GM18861 (cell line): ENCODE results near the gene ADD1.
"Not testable (repeated sequence)": the region's sequence is repeated elsewhere in the genome, so short reads cannot be mapped to it uniquely, and the experiment has no call there.

Experiments used
- ATAC-seq: cut with Tn5 transposase; IDR thresholded peaks from one replicate; pipeline ENCODE4 v1.9.1; 2021; ENCODE audit not compliant: unreplicated experiment

ADD1 gene

DNA sequence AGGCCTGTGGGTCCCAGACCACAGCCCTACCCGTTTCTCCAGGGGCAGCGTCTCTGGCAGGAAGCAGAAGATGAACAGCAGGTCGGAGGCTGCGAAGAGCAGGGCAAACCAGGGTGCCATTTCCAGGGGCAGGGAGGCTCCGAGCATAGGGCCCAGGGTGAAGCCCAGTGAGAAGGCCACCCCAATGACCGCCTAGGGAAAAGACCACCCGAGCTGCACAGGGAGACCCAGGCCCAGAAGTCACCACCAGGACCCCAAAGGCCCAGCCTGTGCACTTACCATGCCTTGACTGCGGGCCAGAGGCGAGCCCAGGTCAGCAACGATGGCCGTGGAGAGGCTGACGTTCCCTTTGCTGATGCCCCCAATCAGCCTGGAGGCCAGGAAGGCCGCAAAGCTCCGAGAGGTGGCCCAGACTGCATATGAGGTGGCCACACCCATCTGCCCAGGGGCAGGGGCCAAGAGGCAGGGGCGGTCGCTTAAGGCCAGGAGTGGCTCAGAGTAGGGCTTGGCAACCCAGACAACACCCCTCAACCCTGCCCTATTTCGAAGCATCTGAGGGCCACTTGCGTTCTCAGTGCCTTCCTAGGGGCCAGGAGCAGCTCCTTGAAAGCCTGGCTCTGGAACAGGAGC lies 88.8 kb downstream of the ADD1 start:
- no peak for ATAC-seq

DNA sequence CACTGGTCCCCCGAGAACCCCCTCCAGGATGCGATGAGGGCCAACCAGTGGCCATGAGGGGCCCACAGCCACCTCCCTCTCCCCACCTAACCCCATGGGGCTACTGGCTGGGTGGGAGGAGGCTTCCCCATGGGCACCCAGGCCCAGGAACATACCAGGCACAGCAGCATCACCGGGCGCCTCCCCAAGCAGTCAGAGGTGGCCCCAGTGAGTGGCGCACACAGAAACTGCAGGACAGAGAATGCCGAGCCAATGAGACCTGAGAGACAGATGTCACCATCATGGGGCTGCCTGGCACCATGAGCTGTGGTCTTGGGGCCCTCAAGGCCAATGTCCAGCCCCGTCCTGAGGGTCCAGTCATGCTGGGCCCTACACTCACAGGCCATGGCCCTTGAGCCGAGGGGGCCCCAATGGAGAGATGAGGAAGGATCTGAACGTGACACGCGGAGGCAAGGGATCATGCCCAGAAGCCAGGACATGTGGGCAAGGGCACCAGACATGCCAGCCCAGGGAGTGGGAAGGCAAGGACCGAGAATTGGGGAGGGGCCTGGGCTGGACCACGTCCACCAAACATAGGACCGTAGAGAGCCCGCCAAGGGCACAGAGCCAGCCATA lies 89.4 kb downstream of the ADD1 start:
- ATAC-seq, result no peak

DNA sequence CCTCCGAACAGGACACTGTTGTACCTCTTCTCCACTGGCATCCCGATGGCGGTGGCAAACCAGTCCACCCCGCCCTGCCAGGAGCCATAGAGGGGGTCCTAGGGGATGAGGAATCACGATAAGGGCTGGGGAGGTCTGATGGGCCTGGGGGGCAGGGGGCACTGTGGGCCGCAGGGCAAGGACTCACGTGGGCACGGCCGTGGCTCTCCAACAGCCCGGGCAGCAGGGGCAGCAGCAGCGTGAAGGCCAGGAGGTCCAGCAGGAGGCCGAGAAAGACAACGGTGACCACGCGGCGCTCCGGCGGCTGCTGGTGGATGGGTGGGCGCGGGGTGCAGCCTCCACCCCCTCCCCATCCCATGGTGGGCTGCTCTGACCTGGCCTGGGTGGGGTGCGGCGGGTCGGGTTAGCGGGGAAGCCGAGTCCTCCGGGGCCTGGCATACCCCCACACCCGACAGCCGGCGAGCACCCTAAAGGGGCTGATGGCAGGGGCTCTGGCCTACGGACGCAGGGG lies 90.0 kb downstream of the ADD1 start:
- ATAC-seq, result no peak

DNA sequence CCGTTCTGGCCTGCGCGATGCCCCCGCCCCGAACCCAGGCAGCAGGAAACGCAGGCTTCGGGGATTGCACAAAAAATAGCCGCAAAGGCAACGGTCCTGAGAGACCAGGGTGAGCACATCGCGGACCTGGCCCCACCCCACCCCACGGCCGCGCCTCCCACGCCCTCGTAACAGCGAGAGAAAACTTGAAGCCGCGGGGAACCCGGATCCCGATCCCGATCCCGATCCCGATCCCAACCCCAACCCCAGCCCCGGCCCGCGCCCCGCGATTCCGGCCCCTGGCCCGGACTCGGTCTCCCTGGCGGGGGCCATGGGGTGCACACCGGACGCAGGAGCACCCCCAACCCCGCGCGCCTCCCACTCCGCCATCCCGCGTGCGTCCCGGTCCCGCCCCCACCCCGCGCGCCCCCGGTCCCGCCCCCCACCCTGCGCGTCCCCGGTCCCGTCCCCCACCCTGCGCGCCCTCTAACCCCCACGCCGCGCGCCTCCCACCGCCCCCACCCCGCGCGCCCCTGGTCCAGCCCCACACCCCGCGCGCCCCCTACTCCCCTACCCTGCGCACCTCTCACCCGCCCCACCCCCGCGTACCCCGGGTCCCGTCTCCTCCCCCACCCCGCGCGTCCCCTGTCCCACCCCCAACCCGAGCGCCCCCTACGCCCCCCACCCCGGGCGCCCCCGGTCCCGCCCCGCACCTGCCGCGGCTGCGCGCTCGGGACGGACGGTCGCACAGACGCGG lies 90.6 kb downstream of the ADD1 start:
- no peak for ATAC-seq

DNA sequence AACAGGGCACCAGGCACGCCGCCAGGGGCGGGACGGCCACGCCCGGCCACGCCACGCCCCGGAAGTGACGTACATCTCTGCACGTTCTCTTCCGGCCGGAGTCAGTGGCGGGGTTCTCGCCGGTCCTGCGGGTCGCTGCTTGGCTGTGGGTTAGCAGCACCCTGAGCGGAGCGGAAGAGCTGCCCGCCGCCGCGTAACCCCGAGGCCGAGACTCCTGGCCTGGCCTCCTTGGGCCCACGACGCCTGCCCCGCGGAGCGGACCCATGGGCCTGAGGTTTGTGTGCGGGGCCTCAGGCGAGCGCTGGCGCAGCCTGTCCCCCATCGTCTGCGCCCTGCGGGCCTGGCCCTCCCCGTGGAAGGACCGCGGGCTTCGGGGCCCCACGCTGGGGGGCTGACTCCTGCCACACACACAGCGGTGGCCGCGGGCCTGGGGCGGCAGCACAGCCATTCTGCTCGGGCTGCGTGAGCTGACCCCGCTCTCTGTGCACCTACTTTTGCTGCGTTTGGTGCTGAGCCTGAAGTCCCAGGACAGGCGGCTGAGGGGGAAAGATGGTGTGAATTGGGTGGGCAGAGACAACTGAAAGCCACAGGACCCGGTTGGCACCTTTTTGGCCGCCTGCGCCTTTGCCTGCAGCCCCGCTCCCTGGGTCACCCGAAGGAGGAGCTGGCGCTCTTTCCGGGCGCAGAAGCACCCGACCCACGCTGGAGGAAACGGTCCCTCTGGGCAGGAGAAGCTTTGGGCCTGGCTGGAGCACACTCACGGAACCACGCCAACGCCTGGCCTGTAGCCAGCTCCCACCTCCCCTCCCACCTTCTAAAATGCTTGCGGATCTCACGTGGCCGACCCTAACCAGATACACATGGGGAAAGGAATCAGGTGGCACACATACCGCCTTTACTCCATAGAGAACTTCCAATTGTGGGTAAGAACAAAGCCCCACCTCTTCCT lies 91.4 kb downstream of the ADD1 start:
- ATAC-seq, result peak; percentile 39

DNA sequence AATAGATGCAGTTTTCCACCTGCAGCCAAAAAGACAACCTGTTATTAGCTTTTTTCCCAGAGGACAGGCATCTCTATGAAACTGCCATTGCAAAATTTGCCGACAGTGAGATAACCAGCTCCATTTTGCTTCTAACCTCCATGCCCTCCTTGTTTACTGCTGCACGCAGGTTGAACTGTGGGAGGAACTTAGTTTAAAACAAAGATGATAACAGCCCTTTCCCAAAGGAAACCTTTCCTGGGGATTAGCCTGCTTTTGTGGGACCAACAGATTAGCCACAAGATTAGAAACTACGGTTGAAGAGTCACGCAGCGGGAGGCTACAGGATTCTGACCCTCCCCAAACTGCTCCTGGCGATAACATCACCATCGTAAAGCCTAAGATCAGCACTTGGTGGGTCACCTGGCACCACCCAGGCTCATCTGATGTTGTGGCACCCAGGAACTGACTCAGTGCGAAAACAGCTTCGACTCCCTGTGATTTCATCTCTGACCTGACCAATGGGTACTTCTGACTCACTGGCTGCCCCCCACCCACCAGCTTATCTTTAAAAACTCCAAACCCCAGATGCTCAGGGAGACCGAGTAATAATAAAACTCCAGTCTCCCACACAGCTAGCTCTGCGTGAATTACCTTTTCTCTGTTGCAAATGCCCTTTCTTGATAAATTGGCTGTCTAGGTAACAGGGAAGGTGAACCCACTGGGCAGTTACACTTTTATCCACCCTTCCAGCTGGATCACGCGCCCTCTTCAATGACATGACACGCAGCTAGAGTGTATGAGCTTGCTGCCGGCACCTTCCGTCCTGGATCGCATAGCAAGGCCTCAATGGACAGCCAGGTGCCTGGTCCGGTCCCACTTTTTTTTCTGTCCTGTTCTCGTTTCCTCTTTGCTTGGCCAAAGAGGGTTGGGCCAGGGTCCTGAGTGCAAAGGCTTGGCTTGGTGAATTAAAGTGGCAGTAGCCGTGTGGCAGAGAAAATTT lies 92.4 kb downstream of the ADD1 start:
- ATAC-seq, result no peak

DNA sequence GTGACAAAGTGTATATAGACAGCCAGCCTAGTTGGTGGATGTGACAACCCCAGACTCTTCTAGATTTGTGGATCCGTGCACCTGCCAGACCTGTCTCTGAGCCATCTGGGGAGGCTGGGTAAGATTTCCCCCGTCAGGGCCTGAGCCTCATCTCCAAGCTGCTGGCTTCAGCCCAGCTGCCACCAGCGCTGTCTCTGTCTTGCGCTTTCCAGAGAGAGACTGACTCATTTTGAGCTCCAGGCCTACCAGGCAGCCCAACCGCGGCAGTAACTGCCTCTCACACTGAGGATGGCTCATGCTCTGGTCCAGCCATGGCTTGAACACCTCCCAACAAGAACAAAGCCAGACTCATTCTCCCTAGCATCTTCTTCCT lies 93.1 kb downstream of the ADD1 start:
- ATAC-seq, result no peak

DNA sequence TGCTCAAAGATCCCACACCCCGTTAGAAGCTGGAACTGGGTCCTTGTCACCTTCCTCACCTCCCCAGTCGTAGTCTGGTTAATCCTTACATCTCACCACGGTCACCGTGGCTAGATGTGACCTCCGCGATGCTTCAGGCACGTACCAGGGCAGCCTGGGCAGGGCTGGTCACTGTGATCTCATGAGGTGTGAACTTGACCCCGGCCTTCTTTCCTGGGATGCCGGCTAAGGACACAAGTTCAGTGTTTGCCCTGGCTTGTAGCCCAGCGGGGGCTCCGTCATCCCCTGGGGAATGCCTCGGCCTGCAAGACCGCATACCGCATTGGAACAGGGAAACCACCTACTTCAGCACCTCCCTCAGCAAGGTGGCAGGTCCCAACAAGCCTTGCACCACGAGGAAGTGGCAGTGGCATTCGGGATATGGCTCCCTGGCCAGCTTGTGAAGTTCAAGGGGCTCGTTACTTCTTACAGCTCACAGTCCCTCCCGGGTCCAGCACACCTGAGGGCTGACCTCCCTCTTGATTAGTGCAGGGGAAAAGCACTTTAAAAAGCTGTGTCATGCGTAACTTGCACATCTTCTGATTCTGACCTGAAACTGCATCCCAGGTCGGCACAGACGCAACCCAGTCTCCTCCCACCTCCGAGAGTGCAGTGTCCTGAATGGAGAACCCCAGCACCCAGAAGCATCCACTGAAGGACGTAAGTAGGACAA lies 93.7 kb downstream of the ADD1 start:
- ATAC-seq, result no peak

DNA sequence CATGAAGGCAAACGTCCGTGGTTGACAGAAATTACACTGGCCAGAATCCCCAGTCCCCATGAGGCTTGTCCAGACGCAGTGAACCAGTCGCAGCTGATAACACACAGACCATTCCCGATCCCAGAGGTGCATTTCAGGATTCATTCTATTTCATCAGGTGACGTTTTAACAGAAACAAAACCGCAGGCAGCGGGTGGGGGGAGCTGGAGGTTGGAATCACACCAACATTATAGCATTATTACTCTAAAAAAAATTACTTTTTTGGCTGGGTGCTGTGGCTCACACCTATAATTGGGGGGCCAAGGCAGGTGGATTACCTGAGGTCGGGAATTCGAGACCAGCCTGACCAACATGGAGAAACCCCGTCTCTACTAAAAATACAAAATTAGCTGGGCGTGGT lies 94.3 kb downstream of the ADD1 start:
- no peak for ATAC-seq

DNA sequence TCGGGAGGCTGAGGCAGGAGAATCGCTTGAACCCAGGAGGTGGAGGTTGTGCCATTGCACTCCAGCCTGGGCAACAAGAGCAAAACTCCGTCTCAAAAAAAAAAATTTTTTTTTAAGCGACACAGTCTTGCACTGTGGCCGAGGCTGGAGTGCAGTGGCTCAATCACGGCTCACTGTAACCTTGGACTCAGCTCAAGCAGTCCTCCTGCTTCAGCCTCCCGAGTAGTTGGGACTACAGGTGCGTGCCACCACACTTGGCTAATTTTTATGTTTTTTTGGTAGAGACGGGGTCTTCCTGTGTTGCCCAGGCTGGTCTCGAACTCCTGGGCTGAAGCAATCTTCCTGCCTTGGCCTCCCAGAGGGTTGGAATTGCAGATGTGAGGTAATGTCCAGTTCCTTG lies 94.8 kb downstream of the ADD1 start:
- not testable (repeated sequence) for ATAC-seq

DNA sequence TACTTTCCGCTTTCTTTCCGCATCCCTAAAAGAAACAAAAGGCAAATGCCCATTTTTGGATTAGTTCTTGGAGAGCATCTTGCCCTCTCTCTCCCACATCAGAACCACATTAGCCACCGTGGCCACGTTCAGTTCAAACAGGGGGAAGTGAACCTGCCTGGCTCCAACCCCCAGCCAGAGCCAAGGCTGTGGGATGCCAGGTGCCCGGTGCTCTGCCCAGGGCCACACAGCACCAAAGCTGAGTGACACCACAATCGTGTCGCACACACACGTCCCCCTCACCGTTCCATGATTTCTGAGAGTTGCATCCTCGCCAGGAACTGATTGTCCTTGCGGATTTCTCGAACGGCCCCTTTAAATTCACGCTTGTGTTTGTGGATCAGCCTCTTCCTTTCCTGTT lies 95.3 kb downstream of the ADD1 start:
- no peak for ATAC-seq

DNA sequence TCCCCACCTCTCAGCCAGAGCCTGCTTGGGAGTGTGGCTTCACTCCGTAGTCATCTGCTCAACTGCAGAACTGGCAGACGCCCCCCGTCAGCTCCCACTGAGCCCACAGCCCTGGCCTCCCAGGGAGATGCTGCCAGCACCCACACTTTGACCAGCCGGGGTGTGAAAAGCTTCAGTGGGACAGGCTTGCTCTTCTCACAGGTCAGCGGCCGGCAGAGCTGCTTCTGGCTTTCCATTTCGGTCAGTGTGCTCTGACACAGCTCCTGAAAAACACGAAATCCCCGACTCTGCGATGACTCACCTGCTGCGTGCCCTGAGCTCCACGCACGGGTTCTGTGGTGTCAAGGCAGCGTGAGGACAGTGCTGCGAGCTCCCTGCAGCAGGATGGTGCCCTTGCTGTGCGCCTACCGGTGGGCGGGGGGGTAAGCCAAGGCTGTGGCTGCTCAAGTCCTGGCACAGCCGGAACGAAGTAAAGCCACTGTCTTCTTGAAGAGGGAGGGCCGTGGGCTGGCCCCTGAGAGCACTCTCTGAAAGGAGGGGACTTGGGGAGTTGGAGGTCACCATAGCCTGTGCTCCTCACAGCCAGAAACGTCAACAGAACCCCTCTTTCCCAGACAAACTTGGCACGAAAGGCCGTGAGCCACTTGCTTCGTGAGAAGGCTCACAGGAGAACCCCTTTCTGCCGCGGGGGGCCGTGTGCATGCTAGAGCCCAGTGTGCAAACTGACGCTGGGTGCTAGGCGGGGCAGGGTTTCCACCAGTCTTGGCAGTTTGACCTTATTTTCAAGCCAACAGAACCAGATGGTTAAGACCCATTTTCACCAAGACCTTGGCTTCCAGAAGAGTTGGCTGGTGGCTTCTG lies 96.0 kb downstream of the ADD1 start:
- ATAC-seq, result no peak

DNA sequence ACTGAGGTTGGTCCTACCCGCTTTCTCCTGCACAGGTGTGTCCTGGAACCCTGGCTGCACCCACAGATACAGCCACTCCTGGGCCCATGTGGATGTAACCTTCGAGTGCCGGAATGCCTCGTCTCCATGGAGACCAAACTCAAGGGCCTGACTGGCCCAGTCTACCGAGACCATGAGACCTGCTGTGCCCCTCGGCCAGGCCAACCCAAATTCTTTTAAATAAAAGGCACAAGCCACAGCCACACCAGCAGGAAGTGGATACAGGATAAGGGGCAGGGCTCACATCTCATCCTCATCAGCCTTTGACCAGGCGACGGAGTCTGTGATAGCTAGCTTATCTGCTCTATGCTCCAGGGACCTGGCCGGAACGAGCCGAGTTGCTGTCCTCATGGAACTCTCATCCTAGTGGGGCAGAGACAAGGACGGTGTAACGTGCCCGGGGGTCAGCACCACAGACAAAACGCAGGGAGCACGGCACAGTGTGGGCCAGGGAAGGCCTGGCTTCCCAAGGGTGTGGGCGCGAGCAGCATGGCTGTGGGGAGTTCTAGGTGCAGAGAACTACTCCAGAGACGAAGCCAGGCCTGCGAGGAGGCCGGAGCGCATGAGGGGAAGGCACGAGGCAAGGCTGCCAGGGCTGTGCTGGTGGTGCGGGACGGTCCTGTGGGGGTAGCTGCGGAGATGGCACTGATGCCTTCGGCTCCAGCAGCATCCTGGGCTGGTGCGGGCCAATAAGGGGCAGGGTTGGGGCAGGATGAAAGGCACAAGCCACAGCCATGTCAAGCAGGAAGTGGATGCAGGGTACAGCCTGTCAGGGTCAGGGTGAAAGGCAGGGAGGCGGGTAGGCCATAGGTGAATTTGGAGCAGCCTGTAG lies 96.9 kb downstream of the ADD1 start:
- no peak for ATAC-seq

DNA sequence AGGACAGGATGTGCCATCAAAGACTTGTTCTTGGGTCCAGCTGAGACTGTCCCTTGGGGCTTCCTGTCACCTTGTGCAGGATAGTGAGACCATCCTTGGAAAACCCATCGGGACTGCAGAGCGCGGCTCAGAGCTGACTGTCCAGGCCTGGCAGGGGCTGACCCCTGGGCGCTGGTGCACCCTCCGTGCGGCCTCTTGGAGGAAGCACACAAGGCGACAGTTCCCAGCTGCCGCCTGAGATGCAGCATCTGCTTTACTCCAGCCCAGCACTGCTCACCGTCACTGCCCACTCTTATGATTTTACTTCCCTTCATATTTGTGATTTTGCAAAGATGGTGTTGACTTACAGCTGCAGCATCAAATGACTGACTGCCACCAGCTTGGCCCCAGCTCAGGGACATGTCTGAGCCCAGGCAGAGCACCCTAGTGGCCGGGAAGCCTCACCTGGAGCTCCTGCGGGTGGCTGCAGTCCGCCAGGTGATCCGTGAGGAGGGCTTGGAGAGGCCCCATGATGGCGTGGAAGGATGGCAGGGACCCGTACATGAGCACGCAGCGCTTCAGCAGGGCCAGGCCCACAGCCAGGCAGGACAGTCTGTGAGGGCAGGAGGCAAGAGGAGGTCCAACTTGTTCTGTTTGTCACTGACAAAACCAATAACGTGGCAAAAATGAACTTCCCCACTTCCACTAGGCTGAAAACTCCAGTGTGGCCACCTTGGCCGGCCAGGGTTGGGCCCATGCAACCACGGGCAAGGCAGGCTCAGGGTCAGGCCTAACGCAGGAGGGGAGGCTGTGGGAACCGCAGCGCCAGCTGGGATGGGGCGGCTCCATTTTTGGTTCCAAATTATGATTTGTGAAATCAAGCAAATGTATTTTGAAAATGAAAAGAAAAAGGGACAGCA lies 97.7 kb downstream of the ADD1 start:
- no peak for ATAC-seq

DNA sequence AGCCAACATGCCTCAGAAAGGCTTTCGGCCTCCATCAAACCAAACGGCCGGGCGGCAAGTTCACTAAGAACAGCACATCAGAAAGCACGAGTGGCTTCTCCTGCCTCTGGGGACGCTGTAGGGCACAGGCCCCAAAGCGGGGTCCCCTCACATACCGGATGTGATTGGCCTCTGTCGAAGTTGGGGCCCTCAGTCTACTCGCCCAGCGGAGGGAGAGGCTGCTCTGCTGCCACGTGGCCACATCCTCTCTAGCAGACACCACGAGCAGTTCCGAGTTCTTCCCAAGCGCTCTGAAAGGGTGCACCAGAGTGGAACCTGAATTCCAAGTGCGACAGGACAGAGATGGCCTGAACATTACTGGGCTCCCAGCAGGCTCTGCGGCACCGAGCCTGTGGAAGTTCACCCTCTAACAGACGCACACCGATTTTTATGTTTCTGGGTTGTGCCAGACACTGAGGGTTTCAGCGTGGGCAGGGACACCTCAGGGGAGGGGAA lies 98.4 kb downstream of the ADD1 start:
- no peak for ATAC-seq
